Thymus (tissue), 11 donors: ENCODE results near the gene NBAS. TPM values are rescaled to one million over a fixed set of nuclear protein-coding genes. Genes with fewer than 3 reads are reported as not detected.

Experiments used
- DNase-seq, 9 donors: peaks; one replicate each; pipeline ENCODE4 v3.0.0-alpha.2; 2013; ENCODE audit warnings: low spot score in 9 of 9, low read depth in 6 of 9, missing footprints in 1 of 9
- H3K27ac ChIP-seq, 2 donors: one replicate each; pipeline ENCODE4 v1.5.1; 2013; ENCODE audit warnings: control low read depth in 1 of 2, low read depth in 1 of 2, low read length in 1 of 2, mild to moderate bottlenecking in 1 of 2, moderate library complexity in 1 of 2
- H3K27me3 ChIP-seq, 2 donors: one replicate each; pipeline ENCODE4 v1.5.1; 2013; ENCODE audit warnings: low read length in 1 of 2; ENCODE audit not compliant: control insufficient read depth in 2 of 2, insufficient read depth in 1 of 2
- H3K36me3 ChIP-seq, 2 donors: one replicate each; pipeline ENCODE4 v1.5.1; 2013; ENCODE audit warnings: low read length in 1 of 2, mild to moderate bottlenecking in 1 of 2, moderate library complexity in 1 of 2; ENCODE audit not compliant: control insufficient read depth in 2 of 2, insufficient read depth in 2 of 2
- H3K4me1 ChIP-seq, 2 donors: one replicate each; pipeline ENCODE4 v1.5.1; 2013; ENCODE audit warnings: low read length in 2 of 2; ENCODE audit not compliant: control insufficient read depth in 2 of 2, insufficient read depth in 2 of 2
- H3K4me3 ChIP-seq, 2 donors: one replicate each; pipeline ENCODE4 v1.5.1; 2013; ENCODE audit warnings: low read length in 2 of 2, control low read depth in 1 of 2, mild to moderate bottlenecking in 1 of 2
- H3K9me3 ChIP-seq, 2 donors: one replicate each; pipeline ENCODE4 v1.5.1; 2013; ENCODE audit warnings: low read length in 1 of 2, mild to moderate bottlenecking in 1 of 2; ENCODE audit not compliant: control insufficient read depth in 2 of 2, insufficient read depth in 1 of 2
- WGBS: extraction: QIAGEN DNeasy Blood & Tissue Kit; methylation state at CpG from one replicate; pipeline ENCODE4 v1.1.7; 2013; 5-methylcytosine and 5-hydroxymethylcytosine counted together
- polyA plus RNA-seq: library from polyadenylated mRNA; stranded (reverse); fragments of 200-250 nt; gene quantifications from one replicate; pipeline ENCODE4 v1.2.3, GENCODE V29; 2013
- total RNA-seq: library from RNA; stranded (reverse); fragments of 120-200 nt; gene quantifications from one replicate; pipeline ENCODE4 v1.2.4, GENCODE V29; 2013
- donor health status: healthy.

Gene NBAS
- total and polyA plus RNA-seq, 2 donors = 31.4 to 36.9 TPM

DNA sequence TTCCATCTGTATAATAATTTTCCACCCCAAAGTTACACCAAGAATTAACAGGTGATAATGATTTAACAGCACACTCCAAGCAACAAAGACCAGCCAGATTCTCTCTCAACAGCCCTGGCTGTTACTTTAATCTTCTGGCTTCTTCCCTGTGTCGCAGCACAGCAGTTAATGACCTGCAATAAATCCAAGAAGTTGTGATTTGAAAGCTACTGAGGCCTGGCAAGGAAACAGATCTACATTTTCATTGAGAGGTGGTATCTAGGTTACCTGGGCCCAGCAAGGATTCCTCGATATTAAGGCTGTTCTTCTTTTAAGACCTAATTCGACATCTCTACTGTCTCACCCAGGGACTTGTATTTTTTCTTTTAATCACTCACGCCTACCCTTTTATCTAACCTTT, 433.8 kb downstream of the NBAS start:
- Histone ChIP-seq H3K4me1 (no peaks in the 10 kb centered on the region), H3K4me3 (no peak overlapping the region)
- WGBS = 89% methylated on average over 4 of the region's 4 CpGs

DNA sequence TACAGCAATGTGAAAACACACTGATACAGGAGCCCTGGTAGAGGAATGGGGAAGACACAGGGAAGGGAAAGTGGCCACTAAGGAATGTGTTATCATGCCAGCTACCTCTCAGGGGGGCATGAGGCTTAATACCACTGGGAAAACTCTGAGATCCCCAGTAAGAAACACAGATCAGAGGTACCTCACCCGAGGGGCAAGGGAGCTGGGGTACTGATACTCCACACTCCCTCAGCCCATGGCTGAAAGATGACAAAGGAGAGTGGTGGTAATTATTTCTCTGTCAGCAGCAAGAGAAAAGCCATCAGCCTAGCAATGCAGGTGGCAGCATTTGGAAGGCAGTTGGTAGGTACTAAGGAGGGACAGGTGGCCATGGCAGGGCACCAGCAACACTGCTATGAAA, 434.8 kb downstream of the NBAS start:
- no peak overlapping the region for H3K27ac ChIP-seq
- no peak for DNase-seq
- no peaks in the 10 kb centered on the region for H3K36me3 ChIP-seq
- H3K4me3 ChIP-seq = no peak overlapping the region
- no peaks in the 10 kb centered on the region for H3K9me3 ChIP-seq
- H3K27me3 ChIP-seq = no peaks in the 10 kb centered on the region
- no peaks in the 10 kb centered on the region for H3K4me1 ChIP-seq
- WGBS = 94% methylated on average over 1 of the region's 1 CpG

More for the DNA sequence above, 433.8 kb downstream of the NBAS start:
- Histone ChIP-seq H3K9me3 (no peaks in the 10 kb centered on the region), H3K36me3 (no peaks in the 10 kb centered on the region), H3K27ac (no peak overlapping the region), H3K27me3 (no peaks in the 10 kb centered on the region)
- DNase-seq = no peak

DNA sequence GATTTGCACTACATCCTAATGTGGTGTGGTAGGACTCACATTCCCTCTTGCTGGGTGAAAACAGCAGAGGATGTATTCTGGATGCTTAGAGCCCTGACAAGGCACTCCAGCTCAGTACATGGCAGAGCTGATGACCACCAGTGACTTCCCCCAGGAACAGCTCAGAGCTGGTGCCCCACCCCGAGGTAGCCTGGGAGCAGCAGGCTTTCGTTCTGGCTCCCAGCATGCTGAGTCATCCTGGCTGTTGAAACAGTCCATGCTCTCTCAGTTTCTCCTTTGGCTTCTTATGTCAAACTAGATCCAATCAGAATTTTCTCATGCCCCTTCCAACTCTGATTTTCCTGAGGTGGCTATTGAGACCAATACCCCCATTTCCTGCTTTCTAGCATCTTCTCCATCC, 438.2 kb downstream of the NBAS start:
- DNase-seq = no peak
- H3K27me3 ChIP-seq = no peaks in the 10 kb centered on the region
- no peak overlapping the region for H3K4me3 ChIP-seq
- H3K36me3 ChIP-seq = no peaks in the 10 kb centered on the region
- H3K9me3 ChIP-seq = no peaks in the 10 kb centered on the region
- WGBS = 77% methylated on average over 2 of the region's 2 CpGs
- H3K27ac ChIP-seq = no peak overlapping the region
- H3K4me1 ChIP-seq = peaks cover 4 to 12% of the 10 kb centered on the region in 2 donors

DNA sequence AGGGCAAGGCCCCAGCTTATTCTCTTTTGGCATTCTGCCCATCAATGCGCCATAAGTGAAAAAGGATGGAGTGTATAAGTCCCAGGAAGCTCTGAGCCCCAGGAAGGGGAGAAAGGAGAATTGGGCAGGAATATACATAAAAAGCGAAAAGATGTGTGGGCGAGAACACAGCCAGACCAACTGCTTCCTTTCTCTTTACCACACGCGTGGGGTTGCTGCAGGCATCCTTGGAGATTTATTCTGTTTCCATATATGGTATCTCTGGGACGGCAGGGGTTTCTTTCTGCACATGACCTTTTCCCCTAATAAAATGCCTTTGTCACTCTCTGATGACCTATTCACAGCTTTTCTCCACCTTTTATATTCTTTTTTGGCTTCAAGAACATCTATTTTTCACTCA, 440.5 kb downstream of the NBAS start:
- H3K4me3 ChIP-seq = no peak overlapping the region
- H3K9me3 ChIP-seq = no peaks in the 10 kb centered on the region
- no peak overlapping the region for H3K27ac ChIP-seq
- WGBS = 33% methylated on average over 6 of the region's 6 CpGs
- H3K4me1 ChIP-seq = peaks cover 4 to 12% of the 10 kb centered on the region in 2 donors
- no peaks in the 10 kb centered on the region for H3K27me3 ChIP-seq
- DNase-seq = no peak
- no peaks in the 10 kb centered on the region for H3K36me3 ChIP-seq

DNA sequence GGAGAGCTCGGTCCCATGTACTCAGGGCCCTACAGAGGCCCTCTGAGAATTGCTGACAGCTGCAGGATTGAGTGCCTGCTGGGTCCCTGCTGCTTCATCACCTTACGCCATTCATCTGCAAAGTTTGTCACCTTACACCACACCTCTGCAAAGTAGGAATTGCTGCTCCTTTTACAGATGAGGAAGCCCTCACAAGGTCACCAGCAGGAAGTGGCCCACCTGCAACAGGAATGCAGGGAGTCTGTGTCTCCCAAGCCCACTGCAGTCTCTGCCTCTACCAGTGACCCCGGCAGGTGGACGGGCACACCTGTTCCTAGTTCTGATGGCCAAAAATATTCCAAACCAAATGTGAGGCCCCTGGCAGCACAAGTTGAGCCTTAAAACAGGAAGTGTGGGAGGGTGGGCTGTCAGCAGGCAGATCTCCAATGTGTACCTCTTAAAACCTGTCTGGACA, 441.4 kb downstream of the NBAS start:
- 74% methylated on average over 4 of the region's 4 CpGs for WGBS

DNA sequence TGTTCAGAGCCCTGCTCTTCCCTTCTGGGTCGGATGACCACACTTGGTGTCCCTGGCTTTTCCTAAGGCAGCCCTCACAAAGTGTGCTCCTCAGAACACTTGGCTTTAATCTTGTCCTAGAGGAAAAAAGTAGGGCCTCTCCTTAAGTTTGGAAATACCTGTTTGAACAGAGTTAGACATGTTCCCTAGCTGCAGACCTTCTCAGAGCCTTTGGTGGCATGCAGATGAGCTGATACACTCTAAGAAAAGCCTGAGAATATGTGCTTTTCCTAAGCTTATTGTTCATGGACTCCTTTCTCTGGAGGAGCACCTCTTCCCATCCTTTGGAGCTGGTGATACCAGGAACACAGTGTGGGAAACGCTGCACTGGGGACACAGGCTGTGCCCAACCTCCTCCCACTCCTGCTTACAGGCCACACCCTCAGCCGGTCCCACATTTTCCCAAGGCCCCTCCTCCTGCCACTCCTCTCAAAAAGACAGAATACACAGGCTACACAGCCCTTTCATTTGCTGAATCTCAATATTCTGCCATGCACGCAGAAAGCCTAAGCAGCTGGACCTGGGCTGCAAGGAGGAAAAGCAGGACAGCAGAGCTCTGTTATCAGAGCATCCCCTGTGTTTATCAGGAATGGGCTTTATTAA, 443.6 kb downstream of the NBAS start:
- H3K9me3 ChIP-seq = no peaks in the 10 kb centered on the region
- H3K36me3 ChIP-seq = no peaks in the 10 kb centered on the region
- H3K27ac ChIP-seq = no peak overlapping the region
- 84% methylated on average over 4 of the region's 4 CpGs for WGBS
- no peak overlapping the region for H3K4me3 ChIP-seq
- H3K27me3 ChIP-seq = no peaks in the 10 kb centered on the region
- DNase-seq = no peak
- H3K4me1 ChIP-seq = peaks cover 4 to 12% of the 10 kb centered on the region in 2 donors

More for the DNA sequence above, 441.4 kb downstream of the NBAS start:
- Histone ChIP-seq H3K9me3 (no peaks in the 10 kb centered on the region), H3K27me3 (no peaks in the 10 kb centered on the region), H3K4me3 (no peak overlapping the region), H3K27ac (no peak overlapping the region), H3K36me3 (no peaks in the 10 kb centered on the region), H3K4me1 (peaks cover 4 to 12% of the 10 kb centered on the region in 2 donors)
- no peak for DNase-seq

Other genes with a start within 250 kb of the NBAS start
- 57.7 TPM for gene DDX1, start 30.5 kb upstream of the NBAS start, total RNA-seq
- 64.2 TPM for gene DDX1, start 30.5 kb upstream of the NBAS start, polyA plus RNA-seq